ENCODE data around the gene CYTL1. TPM values are rescaled to one million over a fixed set of nuclear protein-coding genes. Genes with fewer than 3 reads are reported as not detected.
A peak's percentile ranks its signal among the peaks of the same experiment; 100 is the strongest.

Gene CYTL1
- total and polyA plus RNA-seq, 2 of the 13 experiments (the other 11 are each of a cell fraction or from before 2014, with no cell fraction given), result not detected

- CTCF ChIA-PET (ENCODE audit: low intra/inter-chr PET ratio, low total read pairs), result no interaction called here
- Histone ChIP-seq H3K4me3 (replicated peaks in 1 of 3; ENCODE audit: insufficient read depth in 1 of 3, low read depth in 2 of 3, low read length in 3 of 3) (no peak overlapping the region), H3K79me2 (ENCODE audit: insufficient read depth, low read length) (no peaks in the 10 kb centered on the region), H3K4me2 (ENCODE audit: low read depth, low read length) (no peak overlapping the region), H2AFZ (ENCODE audit: low read length) (no peak overlapping the region), H3K9ac (ENCODE audit: insufficient read depth, low read depth, low read length) (no peak overlapping the region), H3K9me3 (ENCODE audit: low read length) (no peaks in the 10 kb centered on the region), H4K20me1 (ENCODE audit: insufficient read depth, low read length) (no peaks in the 10 kb centered on the region), H3K27ac (ENCODE audit: extremely low read length, insufficient read depth, low read length) (no peak overlapping the region), H3K36me3 (replicated peaks in 1 of 2; ENCODE audit: control insufficient read depth in 1 of 2, insufficient read depth in 2 of 2, low read length in 2 of 2) (no peaks in the 10 kb centered on the region), H3K27me3 (ENCODE audit: control insufficient read depth in 1 of 2, insufficient read depth in 2 of 2, low read length in 2 of 2) (peaks cover 1 to 23% of the 10 kb centered on the region in 2 experiments; a peak in 2 of 5 replicates), H3K4me1 (ENCODE audit: insufficient read depth, low read length) (no peaks in the 10 kb centered on the region; the same call in 1 of the 2 replicates)
- DNase-seq (ENCODE audit: low spot score) (no peak), ATAC-seq (no peak), FAIRE-seq (no peak)
- TF ChIP-seq TBX3 (IDR thresholded peaks at IDR 0.05; ENCODE audit: borderline replicate concordance) (peak; percentile 44; the same call in 1 of the 2 replicates), ZMYM4 (CRISPR knock-in tag; IDR thresholded peaks at IDR 0.05) (no peak), HHEX (CRISPR knock-in tag; IDR thresholded peaks at IDR 0.05) (peak; percentile 73; the same call in 1 of the 2 replicates), TCF7 (IDR thresholded peaks at IDR 0.05; ENCODE audit: low read depth) (peak; percentile 42; the same call in 1 of the 2 replicates)
- BruUV-seq (replicated peaks), result no TSS peak
- intact Hi-C loops (cut with micrococcal nuclease; ENCODE audit: unreplicated experiment) (no loop called here), in situ Hi-C loops (cut with HindIII; ENCODE audit: extremely low pct_ligation_motif_present, low pct_unique_long_range_greater_than_20kb) (no loop called here)
- 36% methylated on average over 5 of the region's 5 CpGs for WGBS (ENCODE audit: low lambda C conversion rate)
- POLR2A ChIA-PET, result no interaction called here
Observed at GRCh38 chr4:5012244-5012898, 6.9 kb downstream of the CYTL1 start.

DNA sequence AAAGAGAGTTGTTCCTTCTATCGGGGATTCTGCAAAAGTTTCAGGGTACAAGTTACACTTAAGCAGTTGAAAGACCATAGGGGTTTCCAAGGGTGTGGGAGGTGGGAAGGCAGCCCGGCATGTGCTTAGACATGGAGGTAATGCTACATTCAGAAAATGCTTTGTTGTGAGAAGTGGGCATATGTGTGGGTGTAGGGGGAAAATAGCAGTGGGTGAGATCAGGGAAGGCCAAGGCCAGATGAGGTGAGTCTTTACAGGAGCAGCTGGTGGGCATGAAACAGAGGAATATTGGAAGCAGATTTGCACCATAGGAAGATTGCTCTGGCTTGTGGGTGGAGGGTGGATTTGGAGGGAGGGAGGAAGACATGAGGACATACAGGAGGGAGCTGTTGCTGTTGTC, 8.3 kb downstream of the CYTL1 start:
- Histone ChIP-seq H3K4me1 (ENCODE audit: insufficient read depth, low read length) (no peaks in the 10 kb centered on the region; the same call in 1 of the 2 replicates), H3K27me3 (ENCODE audit: control insufficient read depth in 1 of 2, insufficient read depth in 2 of 2, low read length in 2 of 2) (peaks cover 1 to 20% of the 10 kb centered on the region in 2 experiments; a peak in 2 of 5 replicates), H3K9me3 (ENCODE audit: low read length) (no peaks in the 10 kb centered on the region), H3K4me2 (ENCODE audit: low read depth, low read length) (no peak overlapping the region), H3K36me3 (replicated peaks in 1 of 2; ENCODE audit: control insufficient read depth in 1 of 2, insufficient read depth in 2 of 2, low read length in 2 of 2) (no peaks in the 10 kb centered on the region), H3K27ac (ENCODE audit: extremely low read length, insufficient read depth, low read length) (no peak overlapping the region), H3K79me2 (ENCODE audit: insufficient read depth, low read length) (no peaks in the 10 kb centered on the region), H2AFZ (ENCODE audit: low read length) (no peak overlapping the region), H3K4me3 (replicated peaks in 1 of 3; ENCODE audit: insufficient read depth in 1 of 3, low read depth in 2 of 3, low read length in 3 of 3) (no peak overlapping the region), H3K9ac (ENCODE audit: insufficient read depth, low read depth, low read length) (no peak overlapping the region), H4K20me1 (ENCODE audit: insufficient read depth, low read length) (no peaks in the 10 kb centered on the region)
- WGBS (ENCODE audit: low lambda C conversion rate), result 6% methylated on average over 2 of the region's 2 CpGs
- no peak for DNase-seq (ENCODE audit: low spot score)
- no peak for ATAC-seq
- in situ Hi-C loops (cut with HindIII; ENCODE audit: extremely low pct_ligation_motif_present, low pct_unique_long_range_greater_than_20kb), result no loop called here
- POLR2A ChIA-PET, result no interaction called here
- intact Hi-C loops (cut with micrococcal nuclease; ENCODE audit: unreplicated experiment), result no loop called here
- no peak for FAIRE-seq
- TF ChIP-seq PHF5A (CRISPR knock-in tag; IDR thresholded peaks at IDR 0.05; ENCODE audit: low read depth, unreplicated experiment), result no peak
- TF ChIP-seq MIER2 (CRISPR knock-in tag; IDR thresholded peaks at IDR 0.05), result no peak
- TF ChIP-seq SATB2 (CRISPR knock-in tag; IDR thresholded peaks at IDR 0.05), result no peak
- TF ChIP-seq ZSCAN5A (CRISPR knock-in tag; IDR thresholded peaks at IDR 0.05; ENCODE audit: borderline replicate concordance), result no peak
- TF ChIP-seq HNRNPLL (IDR thresholded peaks at IDR 0.05; ENCODE audit: low read depth, low read length, poor library complexity, severe bottlenecking), result no peak
- no peak for TF ChIP-seq EP300 (IDR thresholded peaks at IDR 0.05; ENCODE audit: low read depth in 2 of 2, low read length in 2 of 2)
- TF ChIP-seq EP300 (CRISPR knock-in tag; IDR thresholded peaks at IDR 0.05; ENCODE audit: borderline replicate concordance), result no peak
- no peak for TF ChIP-seq MAFF (IDR thresholded peaks at IDR 0.05; ENCODE audit: low read depth, low read length)
- CTCF ChIA-PET (ENCODE audit: low intra/inter-chr PET ratio, low total read pairs), result no interaction called here
- BruUV-seq (replicated peaks), result no TSS peak
